ENCODE measurements around the gene BCL2A1.

The BCL2A1 gene

DNA sequence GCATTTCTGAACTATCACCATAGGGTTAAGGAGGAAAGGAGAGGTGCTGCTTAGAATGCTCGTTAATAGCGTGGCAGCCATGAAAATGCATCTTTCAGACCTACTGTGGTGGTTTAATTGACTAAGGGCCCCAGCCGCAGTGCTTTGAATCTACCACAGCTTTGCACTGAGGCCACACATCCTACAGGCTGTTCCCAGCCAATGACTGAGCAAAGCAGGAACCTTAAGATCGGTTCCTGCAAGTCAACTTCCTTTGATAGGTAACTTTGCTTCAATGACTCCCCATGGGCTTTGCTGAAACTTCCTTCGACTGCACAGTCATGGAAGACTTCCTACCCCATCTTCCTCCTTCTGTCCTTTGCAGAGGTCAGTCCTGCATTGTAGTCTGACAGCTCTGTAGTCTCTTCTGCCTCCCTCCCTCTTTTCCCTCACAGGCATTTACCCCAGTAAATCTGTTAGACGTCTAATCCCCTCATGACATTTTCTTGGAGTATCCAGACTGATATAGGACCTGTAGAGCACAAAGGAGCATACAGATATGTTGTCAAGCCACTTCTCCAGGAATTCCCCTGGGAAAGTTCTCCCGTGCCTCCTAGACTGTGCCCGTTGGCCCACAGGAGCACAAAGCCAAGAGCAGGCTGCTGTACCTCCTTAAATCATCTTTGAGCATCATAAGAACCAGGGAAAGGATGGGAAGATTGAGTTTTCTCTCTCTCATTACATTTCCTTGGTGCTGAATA is 2.6 kb upstream of the BCL2A1 start:
- Histone ChIP-seq H4K20me1 (ENCODE audit: low read depth, low read length) (no peaks in the 10 kb centered on the region), H3K9me3 (ENCODE audit: insufficient read depth, low read length) (no peaks in the 10 kb centered on the region), H3K27me3 (ENCODE audit: low read length) (no peaks in the 10 kb centered on the region), H3K27ac (ENCODE audit: low read depth, low read length) (no peak overlapping the region), H3K79me2 (ENCODE audit: insufficient read depth, low read length) (no peaks in the 10 kb centered on the region), H3F3A (ENCODE audit: insufficient read depth) (peaks cover under 1% of the 10 kb centered on the region; the same call in 1 of the 2 replicates), H3K4me3 (ENCODE audit: insufficient read depth, low read length, poor library complexity, severe bottlenecking) (no peak overlapping the region), H3K4me2 (ENCODE audit: low read depth, low read length, poor library complexity, severe bottlenecking) (no peak overlapping the region), H3K9ac (ENCODE audit: low read length) (no peak overlapping the region), H3K9me2 (replicated peaks; ENCODE audit: insufficient read depth, low read length) (no peaks in the 10 kb centered on the region), H3K36me3 (ENCODE audit: low read length) (no peaks in the 10 kb centered on the region), H2AFZ (ENCODE audit: low read depth, low read length, severe bottlenecking) (no peak overlapping the region)
- no peak for TF ChIP-seq EZH2phosphoT487 (conservative IDR thresholded peaks at IDR 0.05; ENCODE audit: low read length)
- TF ChIP-seq, protein P1, sequence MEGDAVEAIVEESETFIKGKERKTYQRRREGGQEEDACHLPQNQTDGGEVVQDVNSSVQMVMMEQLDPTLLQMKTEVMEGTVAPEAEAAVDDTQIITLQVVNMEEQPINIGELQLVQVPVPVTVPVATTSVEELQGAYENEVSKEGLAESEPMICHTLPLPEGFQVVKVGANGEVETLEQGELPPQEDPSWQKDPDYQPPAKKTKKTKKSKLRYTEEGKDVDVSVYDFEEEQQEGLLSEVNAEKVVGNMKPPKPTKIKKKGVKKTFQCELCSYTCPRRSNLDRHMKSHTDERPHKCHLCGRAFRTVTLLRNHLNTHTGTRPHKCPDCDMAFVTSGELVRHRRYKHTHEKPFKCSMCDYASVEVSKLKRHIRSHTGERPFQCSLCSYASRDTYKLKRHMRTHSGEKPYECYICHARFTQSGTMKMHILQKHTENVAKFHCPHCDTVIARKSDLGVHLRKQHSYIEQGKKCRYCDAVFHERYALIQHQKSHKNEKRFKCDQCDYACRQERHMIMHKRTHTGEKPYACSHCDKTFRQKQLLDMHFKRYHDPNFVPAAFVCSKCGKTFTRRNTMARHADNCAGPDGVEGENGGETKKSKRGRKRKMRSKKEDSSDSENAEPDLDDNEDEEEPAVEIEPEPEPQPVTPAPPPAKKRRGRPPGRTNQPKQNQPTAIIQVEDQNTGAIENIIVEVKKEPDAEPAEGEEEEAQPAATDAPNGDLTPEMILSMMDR (IDR thresholded peaks at IDR 0.05; ENCODE audit: insufficient read depth, low read length, poor library complexity, severe bottlenecking) = no peak

DNA sequence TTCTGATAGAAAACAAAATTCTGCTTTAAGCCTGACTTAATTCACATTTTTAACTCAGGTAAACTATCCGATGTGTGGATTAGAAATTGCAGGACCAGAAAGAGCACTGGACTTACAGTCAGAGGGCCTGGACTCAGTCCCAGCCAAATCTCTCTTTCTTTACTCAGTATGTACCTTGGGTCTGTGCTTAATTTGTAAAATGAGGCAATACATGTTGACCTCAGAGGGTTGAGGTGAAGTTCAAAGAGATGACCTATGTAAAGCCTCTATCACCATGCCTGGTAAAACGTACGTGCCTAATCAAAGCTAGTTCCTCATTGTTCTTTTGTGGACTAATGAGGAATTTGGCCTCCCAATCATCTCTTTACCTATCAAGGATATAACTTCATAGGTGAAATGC is 1.9 kb upstream of the BCL2A1 start:
- TF ChIP-seq, protein P1 (IDR thresholded peaks at IDR 0.05; ENCODE audit: insufficient read depth, low read length, poor library complexity, severe bottlenecking) = no peak
- no peak for TF ChIP-seq EZH2phosphoT487 (conservative IDR thresholded peaks at IDR 0.05; ENCODE audit: low read length)
- Histone ChIP-seq H3K36me3 (ENCODE audit: low read length) (no peaks in the 10 kb centered on the region), H3K27me3 (ENCODE audit: low read length) (no peaks in the 10 kb centered on the region), H3K9ac (ENCODE audit: low read length) (no peak overlapping the region), H4K20me1 (ENCODE audit: low read depth, low read length) (no peaks in the 10 kb centered on the region), H3F3A (ENCODE audit: insufficient read depth) (no peaks in the 10 kb centered on the region), H3K4me2 (ENCODE audit: low read depth, low read length, poor library complexity, severe bottlenecking) (no peak overlapping the region), H3K27ac (ENCODE audit: low read depth, low read length) (no peak overlapping the region), H3K9me2 (replicated peaks; ENCODE audit: insufficient read depth, low read length) (no peaks in the 10 kb centered on the region), H3K79me2 (ENCODE audit: insufficient read depth, low read length) (no peaks in the 10 kb centered on the region), H3K4me3 (ENCODE audit: insufficient read depth, low read length, poor library complexity, severe bottlenecking) (no peak overlapping the region), H3K9me3 (ENCODE audit: insufficient read depth, low read length) (no peaks in the 10 kb centered on the region), H2AFZ (ENCODE audit: low read depth, low read length, severe bottlenecking) (no peak overlapping the region)

DNA sequence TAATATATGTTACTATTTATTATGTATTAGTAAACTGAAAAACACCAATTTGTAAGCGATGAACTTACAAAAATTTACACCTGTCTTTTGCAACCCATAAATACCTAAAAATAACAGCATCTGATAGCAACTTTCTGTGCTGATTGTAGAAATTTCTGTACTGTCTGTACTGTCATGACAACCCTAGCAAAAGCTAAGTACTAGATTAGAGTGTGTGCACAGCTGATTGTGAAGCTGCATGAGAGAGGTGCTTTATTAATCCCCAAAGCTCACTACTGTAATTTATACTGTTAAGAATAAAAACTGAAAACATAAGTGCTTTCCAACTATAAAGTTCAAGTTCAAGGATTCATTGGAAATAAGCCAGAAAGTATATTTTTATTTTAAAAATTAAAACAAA is 815 bp downstream of the BCL2A1 start:
- H4K20me1 ChIP-seq (ENCODE audit: low read depth, low read length) = no peaks in the 10 kb centered on the region
- TF ChIP-seq, protein P1 (IDR thresholded peaks at IDR 0.05; ENCODE audit: insufficient read depth, low read length, poor library complexity, severe bottlenecking) = no peak
- no peak for TF ChIP-seq EZH2phosphoT487 (conservative IDR thresholded peaks at IDR 0.05; ENCODE audit: low read length)
- no peaks in the 10 kb centered on the region for H3K9me2 ChIP-seq (replicated peaks; ENCODE audit: insufficient read depth, low read length)
- H3K27me3 ChIP-seq (ENCODE audit: low read length) = no peaks in the 10 kb centered on the region
- H3K36me3 ChIP-seq (ENCODE audit: low read length) = no peaks in the 10 kb centered on the region
- H3K9me3 ChIP-seq (ENCODE audit: insufficient read depth, low read length) = no peaks in the 10 kb centered on the region
- H3K27ac ChIP-seq (ENCODE audit: low read depth, low read length) = no peak overlapping the region
- no peak overlapping the region for H3K4me3 ChIP-seq (ENCODE audit: insufficient read depth, low read length, poor library complexity, severe bottlenecking)
- H3F3A ChIP-seq (ENCODE audit: insufficient read depth) = no peaks in the 10 kb centered on the region
- H3K79me2 ChIP-seq (ENCODE audit: insufficient read depth, low read length) = no peaks in the 10 kb centered on the region
- H2AFZ ChIP-seq (ENCODE audit: low read depth, low read length, severe bottlenecking) = no peak overlapping the region
- H3K4me2 ChIP-seq (ENCODE audit: low read depth, low read length, poor library complexity, severe bottlenecking) = peak overlapping the region; percentile 27
- H3K9ac ChIP-seq (ENCODE audit: low read length) = no peak overlapping the region

All from SU-DHL-6 (cell line).